ENCODE measurements around the gene HELZ.

HELZ gene

DNA sequence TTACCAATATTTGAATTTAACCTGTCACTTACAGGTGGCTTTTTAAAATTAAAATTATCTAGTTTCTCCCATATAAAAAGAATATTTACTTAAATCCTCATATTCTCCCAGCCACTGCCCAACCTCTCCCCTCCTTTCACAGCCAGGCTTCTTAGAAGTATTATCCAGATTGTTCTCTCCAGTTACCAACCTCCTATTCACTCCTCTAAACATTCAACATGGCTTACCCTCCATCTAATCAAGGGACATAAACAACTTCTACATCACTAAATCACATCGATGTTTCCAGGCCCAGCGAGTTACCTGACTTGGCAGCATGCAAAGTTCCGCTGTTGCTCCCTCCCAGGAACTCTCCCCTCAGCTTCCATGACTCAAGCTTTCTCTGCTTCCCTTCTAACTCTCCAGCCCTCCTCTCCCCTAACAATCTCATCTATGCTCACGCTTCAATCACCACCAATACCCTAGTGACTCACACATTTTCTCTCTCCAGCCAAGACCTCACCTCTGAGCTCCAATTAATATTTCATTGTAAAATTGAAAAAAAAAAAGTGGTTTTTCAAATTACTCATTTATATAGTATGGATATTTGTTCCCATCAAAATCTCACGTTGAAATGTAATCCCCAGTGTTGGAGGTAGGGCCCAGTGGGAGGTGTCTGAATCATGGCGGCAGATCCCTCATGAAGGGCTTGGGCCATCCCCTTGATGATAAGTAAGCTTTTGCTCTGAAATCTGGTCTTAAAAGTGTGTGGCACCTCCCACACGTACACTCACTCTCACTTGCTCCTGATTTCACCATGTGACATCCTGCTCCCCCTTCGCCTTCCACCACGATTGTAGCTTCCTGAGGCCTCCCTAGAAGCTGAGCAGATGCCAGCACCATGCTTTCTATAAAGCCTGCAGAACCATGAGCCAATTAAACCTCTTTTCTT is 88.5 kb downstream of the HELZ start:
- TF ChIP-seq, protein P1, sequence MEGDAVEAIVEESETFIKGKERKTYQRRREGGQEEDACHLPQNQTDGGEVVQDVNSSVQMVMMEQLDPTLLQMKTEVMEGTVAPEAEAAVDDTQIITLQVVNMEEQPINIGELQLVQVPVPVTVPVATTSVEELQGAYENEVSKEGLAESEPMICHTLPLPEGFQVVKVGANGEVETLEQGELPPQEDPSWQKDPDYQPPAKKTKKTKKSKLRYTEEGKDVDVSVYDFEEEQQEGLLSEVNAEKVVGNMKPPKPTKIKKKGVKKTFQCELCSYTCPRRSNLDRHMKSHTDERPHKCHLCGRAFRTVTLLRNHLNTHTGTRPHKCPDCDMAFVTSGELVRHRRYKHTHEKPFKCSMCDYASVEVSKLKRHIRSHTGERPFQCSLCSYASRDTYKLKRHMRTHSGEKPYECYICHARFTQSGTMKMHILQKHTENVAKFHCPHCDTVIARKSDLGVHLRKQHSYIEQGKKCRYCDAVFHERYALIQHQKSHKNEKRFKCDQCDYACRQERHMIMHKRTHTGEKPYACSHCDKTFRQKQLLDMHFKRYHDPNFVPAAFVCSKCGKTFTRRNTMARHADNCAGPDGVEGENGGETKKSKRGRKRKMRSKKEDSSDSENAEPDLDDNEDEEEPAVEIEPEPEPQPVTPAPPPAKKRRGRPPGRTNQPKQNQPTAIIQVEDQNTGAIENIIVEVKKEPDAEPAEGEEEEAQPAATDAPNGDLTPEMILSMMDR (IDR thresholded peaks at IDR 0.05; ENCODE audit: insufficient read depth, low read length, missing control alignments) = no peak
- DNase-seq (ENCODE audit: low read depth, low spot score) = no peak
- H3K4me3 ChIP-seq (ENCODE audit: low read depth, low read length) = no peak overlapping the region
- ChIA-PET CTCF (interaction anchor here (0.6 to 3.8 kb wide), 8 partner anchors 8 to 1363 kb away, joined by 3 to 21 read pairs (median 4); no protein-coding TSS in a partner anchor), POLR2A (no interaction called here)

DNA sequence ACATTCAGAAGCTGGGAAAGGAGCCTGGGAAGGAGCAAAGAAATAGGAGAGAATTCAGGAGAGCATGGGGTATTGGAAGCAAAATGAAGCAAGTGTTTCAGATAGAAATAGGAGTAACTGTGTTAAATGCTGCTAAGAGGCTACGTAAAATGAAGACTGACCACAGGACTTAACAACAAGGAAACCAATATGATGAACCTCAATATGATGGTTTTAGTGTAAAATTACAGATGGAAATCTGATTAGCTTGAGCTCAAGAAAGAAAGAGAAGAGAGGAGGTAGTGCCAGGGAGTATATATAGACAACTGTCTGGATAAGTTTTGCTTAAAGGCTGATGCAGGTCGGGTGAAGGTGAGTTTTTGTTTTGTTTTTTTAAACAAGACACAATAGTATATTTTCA is 92.2 kb downstream of the HELZ start:
- CTCF ChIA-PET = interaction anchor here (1.1 to 1.6 kb wide), 2 partner anchors 253 to 425 kb away, joined by 4 to 5 read pairs; no protein-coding TSS in a partner anchor
- TF ChIP-seq, protein P1 (IDR thresholded peaks at IDR 0.05; ENCODE audit: insufficient read depth, low read length, missing control alignments) = no peak
- POLR2A ChIA-PET = no interaction called here
- DNase-seq (ENCODE audit: low read depth, low spot score) = no peak
- no peak overlapping the region for H3K4me3 ChIP-seq (ENCODE audit: low read depth, low read length)

DNA sequence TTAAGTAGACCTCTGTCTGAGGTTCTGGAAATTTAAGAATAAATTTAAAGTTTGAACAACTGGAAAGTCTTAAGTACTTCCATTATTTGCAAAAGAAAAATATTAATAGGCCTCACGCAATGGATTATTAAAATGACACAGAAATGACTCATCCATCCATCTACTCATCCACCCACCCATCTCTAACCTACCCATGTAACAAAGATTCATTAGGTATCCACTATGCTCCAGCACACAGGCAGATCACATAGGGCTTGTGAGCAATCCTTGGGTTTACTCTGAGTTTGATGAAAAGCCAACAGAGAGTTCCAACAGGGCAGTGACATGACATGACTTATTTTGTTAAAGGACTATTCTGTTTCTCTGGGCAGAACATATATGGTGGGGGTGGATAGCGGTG is 93.3 kb downstream of the HELZ start:
- ChIA-PET POLR2A (no interaction called here), CTCF (interaction anchor here (0.9 kb wide), 1 partner anchor 9 kb away, joined by 3 read pairs; no protein-coding TSS in a partner anchor)
- no peak overlapping the region for H3K4me3 ChIP-seq (ENCODE audit: low read depth, low read length)
- TF ChIP-seq, protein P1 (IDR thresholded peaks at IDR 0.05; ENCODE audit: insufficient read depth, low read length, missing control alignments) = no peak
- no peak for DNase-seq (ENCODE audit: low read depth, low spot score)

DNA sequence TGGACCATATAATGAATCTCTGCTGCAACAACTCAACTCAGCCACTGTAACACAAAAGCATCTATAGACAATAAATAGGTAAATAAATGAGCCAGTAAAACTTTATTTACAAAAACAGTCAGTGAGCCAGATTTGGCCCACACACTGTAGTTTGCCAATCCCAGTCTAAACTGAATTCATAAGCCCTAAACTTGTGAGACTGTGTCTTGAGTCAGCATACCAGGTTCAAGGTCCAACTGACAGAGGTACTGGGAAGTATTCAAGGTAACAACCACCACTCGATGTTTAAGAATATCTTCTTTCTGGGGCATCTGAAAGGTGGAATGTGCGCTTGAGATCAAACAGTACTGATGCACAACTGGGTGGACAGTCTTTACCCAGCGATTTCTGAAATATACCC is 94.2 kb downstream of the HELZ start:
- POLR2A ChIA-PET = no interaction called here
- CTCF ChIA-PET = no interaction called here
- TF ChIP-seq, protein P1 (IDR thresholded peaks at IDR 0.05; ENCODE audit: insufficient read depth, low read length, missing control alignments) = no peak
- DNase-seq (ENCODE audit: low read depth, low spot score) = no peak
- H3K4me3 ChIP-seq (ENCODE audit: low read depth, low read length) = no peak overlapping the region

DNA sequence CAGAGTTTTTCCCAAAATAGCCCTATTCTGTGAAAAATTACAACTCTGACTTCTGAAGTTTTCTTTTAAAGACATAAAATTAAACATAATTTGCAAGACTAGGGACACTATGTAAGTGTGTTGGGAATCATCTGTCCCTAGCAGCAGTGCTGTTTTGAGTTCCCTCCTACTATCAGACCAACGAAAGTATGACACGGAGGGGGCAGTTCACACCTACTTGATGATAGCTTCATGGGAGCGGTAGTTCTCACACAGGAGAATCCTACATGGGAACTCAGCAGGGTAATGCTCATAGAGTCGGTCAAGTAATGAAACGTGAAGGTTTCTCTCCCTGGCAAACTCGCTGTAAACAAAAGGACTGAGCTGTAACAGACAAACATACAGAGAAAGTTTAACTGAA is 96.6 kb downstream of the HELZ start:
- H3K4me3 ChIP-seq (ENCODE audit: low read depth, low read length) = no peak overlapping the region
- ChIA-PET CTCF (interaction anchor here (1.0 to 1.7 kb wide), 4 partner anchors 9 to 145 kb away, joined by 3 to 9 read pairs (median 4); no protein-coding TSS in a partner anchor), POLR2A (no interaction called here)
- DNase-seq (ENCODE audit: low read depth, low spot score) = no peak
- TF ChIP-seq, protein P1 (IDR thresholded peaks at IDR 0.05; ENCODE audit: insufficient read depth, low read length, missing control alignments) = no peak

DNA sequence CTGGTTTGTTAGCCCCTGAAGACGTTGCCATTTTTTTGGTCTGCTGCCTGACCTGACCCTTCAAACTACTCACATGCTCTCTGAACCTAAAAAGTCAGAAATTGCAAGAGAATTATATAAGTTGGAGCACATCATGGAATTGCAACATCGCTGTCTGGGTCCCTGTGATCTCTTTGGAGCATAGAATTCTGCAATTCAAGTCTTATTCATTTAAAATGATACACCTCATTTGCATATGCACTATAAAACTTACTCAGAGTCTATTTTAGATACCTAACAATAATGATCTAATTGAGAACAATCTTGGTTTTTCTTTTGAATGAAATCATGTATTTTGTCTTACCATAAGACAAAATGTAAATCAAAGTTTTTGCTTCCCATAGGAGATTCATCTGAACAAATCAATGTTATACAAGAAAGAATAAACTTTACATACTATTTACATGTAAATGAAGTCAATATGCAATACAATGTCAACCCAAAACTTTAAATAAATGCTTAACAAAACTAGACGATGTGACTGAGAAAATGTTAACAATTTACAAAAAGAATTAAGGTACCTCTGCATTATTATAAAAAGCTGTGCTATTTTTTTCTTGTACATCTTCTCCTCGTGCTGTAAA is 99.7 kb downstream of the HELZ start:
- CTCF ChIA-PET = no interaction called here
- TF ChIP-seq, protein P1 (IDR thresholded peaks at IDR 0.05; ENCODE audit: insufficient read depth, low read length, missing control alignments) = no peak
- DNase-seq (ENCODE audit: low read depth, low spot score) = no peak
- H3K4me3 ChIP-seq (ENCODE audit: low read depth, low read length) = no peak overlapping the region
- POLR2A ChIA-PET = no interaction called here
